GM12878 (cell line): ENCODE results near the gene MEDAG. TPM values are rescaled to one million over a fixed set of nuclear protein-coding genes. Genes with fewer than 3 reads are reported as not detected.

Experiments
- ATAC-seq: fragments of 200-7000 bp; cut with Tn5 transposase; 3 replicates; pipeline ENCODE4 v1.9.1; 2020; ENCODE audit warnings: mild to moderate bottlenecking, moderate library complexity
- BruUV-seq: library from RNA; stranded (reverse); fragments of 400-500 nt; replicated peaks from 2 replicates; lab custom pipeline; 2021; lab: Mats Ljungman, UMichigan
- CTCF ChIA-PET: fragments of 300-600 bp; sonication (Branson Sonifier 250); formaldehyde crosslinking; extraction: SDS; loops from one replicate; lab custom pipeline; 2021; ENCODE audit warnings: inconsistent platforms; lab: Yijun Ruan, JAX
- POLR2A ChIA-PET: fragments of 350-600 bp; formaldehyde crosslinking; extraction: SDS; loops from one replicate; lab custom pipeline; 2021; ENCODE audit warnings: inconsistent platforms; lab: Charles Lee
- RAD21 ChIA-PET: fragments of 300-600 bp; sonication (Branson Sonifier 250); formaldehyde crosslinking; loops from one replicate; lab custom pipeline; 2023; ENCODE audit warnings: antibody characterized with exemption; ENCODE audit not compliant: unreplicated experiment; lab: Charles Lee
- SMC1A ChIA-PET: fragments of 300-600 bp; sonication (Branson Sonifier 250); formaldehyde crosslinking; loops from one replicate; lab custom pipeline; 2023; ENCODE audit not compliant: unreplicated experiment, uncharacterized antibody; lab: Charles Lee
- DNase-seq: peaks from one replicate; pipeline ENCODE4 v3.0.0-alpha.2; 2011; ENCODE audit warnings: low read depth, low spot score
- FAIRE-seq: peaks from 3 replicates; lab custom pipeline; 2011; peaks lifted over from hg19 to GRCh38; lab: Jason Lieb, UNC
- H2AFZ ChIP-seq: 2 replicates; pipeline ENCODE4 v1.6.0; 2011; ENCODE audit warnings: low read depth, low read length, control low read depth; ENCODE audit not compliant: control insufficient read depth
- H3K27ac ChIP-seq: 2 replicates; pipeline ENCODE4 v1.5.1; 2011; ENCODE audit warnings: control low read depth; ENCODE audit not compliant: control insufficient read depth, insufficient read depth
- H3K27me3 ChIP-seq, 2 experiments: replicated peaks in 1 of 2; 2 replicates each; pipeline versions ENCODE4 v1.6.0 to v1.6.1; 2011; ENCODE audit warnings: low read length in 1 of 2; ENCODE audit not compliant: control insufficient read depth in 2 of 2, insufficient read depth in 2 of 2
- H3K36me3 ChIP-seq, 2 experiments: 2 replicates each; pipeline ENCODE4 v1.5.1; 2011; ENCODE audit warnings: low read length in 1 of 2; ENCODE audit not compliant: control insufficient read depth in 2 of 2, insufficient read depth in 2 of 2
- H3K4me1 ChIP-seq: 2 replicates; pipeline ENCODE4 v1.6.1; 2011; ENCODE audit warnings: mild to moderate bottlenecking, low read length, moderate library complexity, mixed read lengths; ENCODE audit not compliant: control insufficient read depth, insufficient read depth
- H3K4me2 ChIP-seq: 2 replicates; pipeline ENCODE4 v1.6.0; 2011; ENCODE audit warnings: control low read depth; ENCODE audit not compliant: control insufficient read depth, insufficient read depth
- H3K4me3 ChIP-seq: fragments of 200-600 bp; sonication (generic); 2 replicates; pipeline ENCODE4 v1.5.1; 2016
- H3K79me2 ChIP-seq: 2 replicates; pipeline ENCODE4 v1.6.0; 2011; ENCODE audit warnings: low read length; ENCODE audit not compliant: control insufficient read depth, insufficient read depth
- H3K9ac ChIP-seq: 2 replicates; pipeline ENCODE4 v1.8.0; 2011; ENCODE audit warnings: low read length, control low read depth, mixed read lengths; ENCODE audit not compliant: control insufficient read depth, insufficient read depth
- H3K9me3 ChIP-seq: replicated peaks from 3 replicates; pipeline ENCODE4 v1.5.1; 2011; ENCODE audit warnings: mild to moderate bottlenecking, low read length; ENCODE audit not compliant: control insufficient read depth, insufficient read depth
- H4K20me1 ChIP-seq: 2 replicates; pipeline ENCODE4 v1.6.0; 2011; ENCODE audit not compliant: control insufficient read depth, insufficient read depth
- CBX5 ChIP-seq: sonication (generic); IDR thresholded peaks from 2 replicates; pipeline ENCODE4 v1.6.1; 2016; ENCODE audit warnings: low read depth, moderate library complexity, mild to moderate bottlenecking, inconsistent platforms
- CHD4 ChIP-seq: fragments of 200-600 bp; sonication (generic); IDR thresholded peaks from 2 replicates; pipeline ENCODE4 v1.6.1; 2016; ENCODE audit warnings: mild to moderate bottlenecking
- ELK1 ChIP-seq: IDR thresholded peaks from 2 replicates; pipeline ENCODE4 v1.6.1; 2012; ENCODE audit warnings: low read depth, low read length, improper control_type of control experiment
- HSF1 ChIP-seq: fragments of 150-350 bp; IDR thresholded peaks from 2 replicates; pipeline ENCODE4 v1.6.1; 2014; ENCODE audit warnings: mild to moderate bottlenecking, low read depth, low read length
- LARP7 ChIP-seq: fragments of 450-650 bp; IDR thresholded peaks from 2 replicates; pipeline ENCODE4 v1.6.1; 2017; ENCODE audit warnings: mild to moderate bottlenecking
- NKRF ChIP-seq: fragments of 450-650 bp; conservative IDR thresholded peaks from 2 replicates; pipeline ENCODE4 v1.6.1; 2017; ENCODE audit warnings: mild to moderate bottlenecking, moderate library complexity
- NR2C2 ChIP-seq: IDR thresholded peaks from 2 replicates; pipeline ENCODE4 v1.6.1; 2011; ENCODE audit warnings: borderline replicate concordance, low read depth; ENCODE audit not compliant: control insufficient read depth, insufficient read length
- RELA ChIP-seq: fragments of 450-650 bp; IDR thresholded peaks from 2 replicates; pipeline ENCODE4 v1.8.0; 2014; ENCODE audit warnings: borderline replicate concordance; ENCODE audit not compliant: partially characterized antibody
- WRNIP1 ChIP-seq: IDR thresholded peaks from 2 replicates; pipeline ENCODE4 v1.6.1; 2011; ENCODE audit warnings: low read depth, low read length, improper control_type of control experiment, borderline replicate concordance
- ZBED1 ChIP-seq: IDR thresholded peaks from 2 replicates; pipeline ENCODE4 v1.6.1; 2016; ENCODE audit warnings: borderline replicate concordance
- ZSCAN29 ChIP-seq: fragments of 450-650 bp; IDR thresholded peaks from 2 replicates; pipeline ENCODE4 v1.6.1; 2017; ENCODE audit warnings: mild to moderate bottlenecking, moderate library complexity
- ZZZ3 ChIP-seq: IDR thresholded peaks from 2 replicates; pipeline ENCODE4 v1.6.1; 2011; ENCODE audit warnings: low read depth; ENCODE audit not compliant: control insufficient read depth, insufficient read length
- WGBS: methylation state at CpG from one replicate; pipeline ENCODE4 v1.1.6; 2016; ENCODE audit warnings: low lambda C conversion rate; ENCODE audit not compliant: insufficient replicate concordance, insufficient coverage; ENCODE audit errors: missing lambda C conversion rate; 5-methylcytosine and 5-hydroxymethylcytosine counted together
- in situ Hi-C: fragments of 300-500 bp; cut with MboI; formaldehyde crosslinking; loops from 9 replicates; pipeline ENCODE4 v1.14.3; 2018; ENCODE audit warnings: mixed read lengths
- intact Hi-C: fragments of 100-400 bp; cut with micrococcal nuclease; formaldehyde crosslinking; loops from one replicate; pipeline ENCODE4 v1.14.2; 2022; ENCODE audit not compliant: unreplicated experiment
- polyA plus RNA-seq, 11 experiments: library from polyadenylated mRNA; depleted of rRNA in 4 of 11; unstranded in 6 of 11; stranded (reverse) in 5 of 11; fragments of >200 nt; fragmentation: Nextera tagmentation in 4 of 11; fragmentation: Illumina TruSeq in 1 of 11; extraction: Ambion mirVana in 4 of 11; extraction: Trizol in 1 of 11; gene quantifications; 1 replicate in 1 of 11; 2 replicates in 10 of 11; pipeline versions ENCODE4 v1.2.1 to v1.2.3, GENCODE V29; 2011 to 2016; ENCODE audit warnings: inconsistent platforms in 2 of 11, missing spikeins in 2 of 11, low read depth in 1 of 11
- total RNA-seq, 4 experiments: library from RNA; depleted of rRNA in 3 of 4; stranded (reverse); fragments of >200 nt in 3 of 4; fragmentation: Illumina TruSeq in 1 of 4; extraction: Trizol in 1 of 4; gene quantifications; 2 replicates each; pipeline versions ENCODE4 v1.2.1 to v1.2.3, GENCODE V29; 2013 to 2021

The MEDAG gene
- total and polyA plus RNA-seq, 10 of the 15 experiments (the other 5 are each of a cell fraction or from before 2014, with no cell fraction given) = 0.03 TPM; not detected in 9

GRCh38 chr13:30864433-30865122 is 41.5 kb upstream of the MEDAG start:
- Histone ChIP-seq H4K20me1 (0 out of 2 replicates have a peak, but pooled peaks cover 2% of the 10 kb centered on the region), H3K4me2 (no peak overlapping the region), H3K4me3 (no peak overlapping the region), H3K9ac (no peak overlapping the region), H2AFZ (no peak overlapping the region), H3K79me2 (no peaks in the 10 kb centered on the region), H3K4me1 (no peaks in the 10 kb centered on the region), H3K9me3 (no peaks in the 10 kb centered on the region), H3K36me3 (no peaks in the 10 kb centered on the region), H3K27me3 (peaks cover 0 to 4% of the 10 kb centered on the region in 2 experiments; a peak in 2 of 4 replicates), H3K27ac (no peak overlapping the region)
- no peak for DNase-seq
- CTCF ChIA-PET = interaction anchor here (0.7 to 6.0 kb wide), 14 partner anchors 8 to 1090 kb away, joined by 3 to 26 read pairs (median 8); no protein-coding TSS in a partner anchor
- no peak for FAIRE-seq
- TF ChIP-seq NR2C2 (no peak), ZZZ3 (no peak), CBX5 (no peak), CHD4 (no peak), ZSCAN29 (no peak), NKRF (no peak), WRNIP1 (no peak), ZBED1 (no peak), LARP7 (no peak), HSF1 (no peak), RELA (no peak), ELK1 (no peak)
- POLR2A ChIA-PET = no interaction called here
- intact Hi-C loops = loop anchor here (1.0 to 5.0 kb wide), 3 partner anchors 52 to 192 kb away; no protein-coding TSS in a partner anchor
- RAD21 ChIA-PET = interaction anchor here (0.6 to 1.6 kb wide), 4 partner anchors 10 to 313 kb away, joined by 3 to 11 read pairs (median 4); no protein-coding TSS in a partner anchor
- 58% methylated on average over 5 of the region's 5 CpGs for WGBS
- ATAC-seq = no peak
- SMC1A ChIA-PET = interaction anchor here (0.8 to 1.6 kb wide), 6 partner anchors 9 to 249 kb away, joined by 3 to 8 read pairs (median 4); no protein-coding TSS in a partner anchor
- in situ Hi-C loops = no loop called here
- no TSS peak for BruUV-seq
